ENCODE data around the gene PCDH7. TPM values are rescaled to one million over a fixed set of nuclear protein-coding genes. Genes with fewer than 3 reads are reported as not detected.

The PCDH7 gene
- total and polyA plus RNA-seq, 11 donors = 9.4 to 166 (median 89.8) TPM

DNA sequence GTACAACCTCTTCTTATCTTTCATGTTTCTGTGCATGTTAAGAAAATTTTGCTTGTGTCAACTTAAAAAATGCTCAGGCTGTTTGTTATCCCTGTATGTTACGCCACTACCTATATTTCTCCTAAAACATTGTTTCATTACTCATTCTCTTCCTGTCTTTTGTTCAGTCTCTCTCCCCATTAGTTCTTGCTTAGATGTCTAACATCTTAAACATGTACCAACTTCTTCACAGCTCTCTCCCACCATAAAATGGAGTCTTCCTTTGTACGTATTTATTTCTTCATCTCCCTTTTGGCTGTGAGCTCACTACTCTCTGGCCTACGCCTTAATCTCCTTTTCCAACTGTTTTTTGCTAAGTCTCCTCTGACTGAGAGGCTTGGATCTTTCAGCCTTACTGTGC, 36.4 kb downstream of the PCDH7 start:
- Histone ChIP-seq H3K36me3 (no peaks in the 10 kb centered on the region), H3K9me3 (no peaks in the 10 kb centered on the region), H3K4me1 (peaks cover 0 to 19% (median 0%) of the 10 kb centered on the region in 12 donors), H3K27me3 (no peaks in the 10 kb centered on the region), H3K4me3 (no peak overlapping the region), H3K27ac (no peak overlapping the region)
- intact Hi-C loops (cut with DNase I) = no loop called here
- TF ChIP-seq CTCF (IDR thresholded peaks at IDR 0.05) (no peak), POLR2A (IDR thresholded peaks at IDR 0.05) (no peak)
- no peak for DNase-seq
- no peak for ATAC-seq
- 91 to 94% (median 91%) methylated on average over 3 of the region's 3 CpGs for WGBS, 4 donors

DNA sequence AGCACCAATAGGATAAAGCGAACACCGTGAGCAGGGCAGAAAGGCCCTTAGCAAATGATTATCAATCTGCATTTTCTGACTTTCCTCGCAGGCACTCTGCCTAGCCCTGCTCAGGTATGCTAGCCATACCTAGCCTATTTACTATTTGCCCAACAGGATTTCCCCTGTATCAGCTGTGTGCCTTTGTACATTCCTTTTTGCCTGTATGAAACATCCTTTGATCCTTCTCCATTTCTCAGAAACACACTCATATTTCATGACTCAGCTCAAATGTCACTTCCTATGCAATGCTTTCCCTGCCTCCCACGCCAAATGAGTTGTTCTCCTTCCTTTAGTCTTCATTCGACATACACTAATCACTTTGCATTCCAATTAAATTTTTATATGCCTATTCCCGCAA, 37.2 kb downstream of the PCDH7 start:
- WGBS, 4 donors = 78 to 81% (median 78%) methylated on average over 6 of the region's 6 CpGs
- no peak overlapping the region for H3K27ac ChIP-seq

DNA sequence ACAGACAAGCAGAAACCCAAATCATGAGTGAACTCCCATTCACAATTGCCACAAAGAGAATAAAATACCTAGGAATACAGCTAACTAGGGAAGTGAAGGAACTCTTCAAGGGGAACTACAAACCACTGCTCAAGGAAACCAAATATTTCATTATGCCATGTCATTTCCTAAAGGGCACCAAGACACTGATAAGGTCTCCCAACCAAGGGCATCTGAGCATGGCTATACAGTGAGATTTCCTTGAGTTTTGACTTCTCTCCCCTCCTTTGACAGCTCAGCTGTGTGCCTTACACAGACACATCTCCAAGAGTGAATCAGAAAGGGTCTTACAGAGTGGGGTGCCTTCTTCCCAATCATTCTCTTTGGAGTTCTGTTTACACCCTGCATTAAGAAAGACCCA, 40.4 kb downstream of the PCDH7 start:
- no peaks in the 10 kb centered on the region for H3K27me3 ChIP-seq
- H3K27ac ChIP-seq = no peak overlapping the region
- ATAC-seq = no peak
- intact Hi-C loops (cut with DNase I) = no loop called here
- H3K4me3 ChIP-seq = no peak overlapping the region
- no peak for DNase-seq
- H3K36me3 ChIP-seq = no peaks in the 10 kb centered on the region
- no peak for TF ChIP-seq CTCF (IDR thresholded peaks at IDR 0.05)
- TF ChIP-seq POLR2A (IDR thresholded peaks at IDR 0.05) = no peak
- H3K9me3 ChIP-seq = no peaks in the 10 kb centered on the region
- peaks cover 0 to 26% (median 0%) of the 10 kb centered on the region in 12 donors for H3K4me1 ChIP-seq

More for the DNA sequence above, 37.2 kb downstream of the PCDH7 start:
- TF ChIP-seq CTCF (IDR thresholded peaks at IDR 0.05) (no peak), POLR2A (IDR thresholded peaks at IDR 0.05) (no peak)
- DNase-seq (no peak), ATAC-seq (no peak)
- Histone ChIP-seq H3K9me3 (no peaks in the 10 kb centered on the region), H3K4me3 (no peak overlapping the region), H3K4me1 (peaks cover 0 to 25% (median 0%) of the 10 kb centered on the region in 12 donors), H3K27me3 (no peaks in the 10 kb centered on the region), H3K36me3 (no peaks in the 10 kb centered on the region)
- intact Hi-C loops (cut with DNase I) = no loop called here

DNA sequence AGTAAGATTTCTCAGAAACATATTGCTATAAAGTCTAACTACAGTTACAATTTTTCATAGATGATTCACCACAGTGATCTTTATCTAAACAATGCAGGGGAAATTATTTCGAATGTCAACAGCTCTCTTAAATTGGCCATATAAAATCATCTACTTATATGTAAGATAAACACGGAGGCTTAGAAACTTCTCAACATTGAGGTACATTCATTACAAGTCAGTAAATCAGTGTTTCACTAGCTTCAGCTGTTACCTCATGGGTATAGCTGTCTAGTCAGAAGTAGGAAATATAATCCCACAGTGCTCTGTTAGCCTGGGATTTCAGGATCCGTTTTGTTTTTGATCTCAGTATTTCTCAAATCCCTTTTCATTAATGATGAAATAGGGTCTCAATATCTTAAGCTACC, 43.2 kb downstream of the PCDH7 start:
- WGBS, 4 donors = 71 to 75% (median 72%) methylated on average over 3 of the region's 3 CpGs
- no peak overlapping the region for H3K27ac ChIP-seq
- no peak for ATAC-seq
- H3K4me3 ChIP-seq = no peak overlapping the region
- H3K36me3 ChIP-seq = no peaks in the 10 kb centered on the region
- H3K9me3 ChIP-seq = no peaks in the 10 kb centered on the region
- H3K4me1 ChIP-seq = peaks cover 0 to 47% (median 0%) of the 10 kb centered on the region in 12 donors
- H3K27me3 ChIP-seq = no peaks in the 10 kb centered on the region
- intact Hi-C loops (cut with DNase I) = no loop called here
- TF ChIP-seq POLR2A (IDR thresholded peaks at IDR 0.05) (no peak), CTCF (IDR thresholded peaks at IDR 0.05) (no peak)
- no peak for DNase-seq

All from heart left ventricle (tissue), 16 donors.